Muscle layer of colon (tissue), 2 donors: ENCODE results near the gene IZUMO4.
"Not testable (repeated sequence)": the region's sequence is repeated elsewhere in the genome, so short reads cannot be mapped to it uniquely, and the experiment has no call there.

Experiments used
- H3K27ac ChIP-seq: one replicate; pipeline ENCODE4 v1.7.0; 2013; ENCODE audit warnings: low read depth, mild to moderate bottlenecking, low read length, moderate library complexity
- H3K27me3 ChIP-seq, 2 donors: one replicate each; pipeline ENCODE4 v1.7.0; 2013; ENCODE audit warnings: low read length in 2 of 2, mild to moderate bottlenecking in 2 of 2; ENCODE audit not compliant: insufficient read depth in 2 of 2, control insufficient read depth in 1 of 2
- H3K36me3 ChIP-seq: one replicate; pipeline ENCODE4 v1.7.0; 2013; ENCODE audit warnings: mild to moderate bottlenecking, low read length; ENCODE audit not compliant: insufficient read depth
- H3K4me1 ChIP-seq: one replicate; pipeline ENCODE4 v1.7.0; 2013; ENCODE audit warnings: mild to moderate bottlenecking, low read length; ENCODE audit not compliant: insufficient read depth
- H3K4me3 ChIP-seq, 2 donors: one replicate each; pipeline ENCODE4 v1.7.0; 2013; ENCODE audit warnings: low read length in 2 of 2, low read depth in 1 of 2, mild to moderate bottlenecking in 1 of 2, moderate library complexity in 1 of 2
- H3K9ac ChIP-seq: one replicate; pipeline ENCODE4 v1.7.0; 2013; ENCODE audit warnings: low read length
- H3K9me3 ChIP-seq: one replicate; pipeline ENCODE4 v1.7.0; 2013; ENCODE audit warnings: mild to moderate bottlenecking, low read length
- donor health status: abdominal sarcoma.
- donor health status: Adenocarcinoma of cecum.

Gene IZUMO4

GRCh38 chr19:2089727-2090053 is 7.0 kb upstream of the IZUMO4 start:
- Histone ChIP-seq H3K36me3 (peaks cover 4% of the 10 kb centered on the region), H3K27ac (peak overlapping the region; percentile 72), H3K4me3 (no peak overlapping the region), H3K9me3 (no peaks in the 10 kb centered on the region), H3K4me1 (peaks cover 54% of the 10 kb centered on the region), H3K27me3 (no peaks in the 10 kb centered on the region), H3K9ac (no peak overlapping the region)

GRCh38 chr19:2091926-2092525 is 4.7 kb upstream of the IZUMO4 start:
- Histone ChIP-seq H3K27ac (peak overlapping the region; percentile 89), H3K4me1 (peaks cover 54% of the 10 kb centered on the region)
- not testable (repeated sequence) for H3K4me3 ChIP-seq

GRCh38 chr19:2096034-2096479 is 658 bp upstream of the IZUMO4 start, which contains the start of gene MOB3A:
Gene MOB3A, minus strand, starts transcription at chr19:2096326. Its CDS starts 17,766 bp downstream, at chr19:2078560.
- Histone ChIP-seq H3K36me3 (peaks cover 14% of the 10 kb centered on the region), H3K27me3 (no peaks in the 10 kb centered on the region), H3K9ac (peak within 1 kb of the TSS; percentile 61), H3K27ac (peak within 1 kb of the TSS; percentile 89), H3K9me3 (no peaks in the 10 kb centered on the region), H3K4me3 (peak within 1 kb of the TSS; percentile 81 to 88), H3K4me1 (peaks cover 30% of the 10 kb centered on the region)

More at GRCh38 chr19:2091926-2092525, 4.7 kb upstream of the IZUMO4 start:
- H3K27me3 ChIP-seq, H3K9ac ChIP-seq, H3K9me3 ChIP-seq, H3K36me3 ChIP-seq: not testable (repeated sequence)

DNA sequence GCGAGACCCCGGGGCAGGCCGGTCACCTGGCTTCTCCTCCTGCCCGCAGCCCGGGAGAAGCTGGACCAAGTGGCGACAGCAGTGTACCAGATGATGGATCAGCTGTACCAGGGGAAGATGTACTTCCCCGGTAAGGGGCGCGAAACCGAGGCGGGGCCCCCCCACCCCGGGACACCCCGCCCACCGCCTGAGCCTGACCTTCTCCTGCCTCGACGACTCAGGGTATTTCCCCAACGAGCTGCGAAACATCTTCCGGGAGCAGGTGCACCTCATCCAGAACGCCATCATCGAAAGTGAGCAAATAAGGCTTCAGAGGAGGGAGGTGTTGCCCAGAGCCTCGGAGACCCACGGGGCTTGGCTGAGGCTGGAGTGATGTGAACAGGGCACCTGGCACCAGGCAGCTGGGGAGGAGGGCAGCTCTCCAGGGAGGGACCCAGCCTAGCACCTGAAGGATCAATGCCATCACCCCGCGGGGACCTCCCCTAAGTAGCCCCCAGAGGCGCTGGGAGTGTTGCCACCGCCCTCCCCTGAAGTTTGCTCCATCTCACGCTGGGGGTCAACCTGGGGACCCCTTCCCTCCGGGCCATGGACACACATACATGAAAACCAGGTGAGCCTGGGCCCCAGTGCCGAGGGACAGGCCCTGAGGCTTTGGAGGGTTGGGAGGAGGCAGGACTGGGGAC is 629 bp downstream of the IZUMO4 start:
- H3K27me3 ChIP-seq: no peaks in the 10 kb centered on the region
- peak overlapping the region; percentile 41 to 50 for H3K4me3 ChIP-seq
- no peak overlapping the region for H3K9ac ChIP-seq
- H3K4me1 ChIP-seq: peaks cover 20% of the 10 kb centered on the region
- no peaks in the 10 kb centered on the region for H3K9me3 ChIP-seq
- H3K27ac ChIP-seq: peak overlapping the region; percentile 16
- peaks cover 23% of the 10 kb centered on the region for H3K36me3 ChIP-seq

DNA sequence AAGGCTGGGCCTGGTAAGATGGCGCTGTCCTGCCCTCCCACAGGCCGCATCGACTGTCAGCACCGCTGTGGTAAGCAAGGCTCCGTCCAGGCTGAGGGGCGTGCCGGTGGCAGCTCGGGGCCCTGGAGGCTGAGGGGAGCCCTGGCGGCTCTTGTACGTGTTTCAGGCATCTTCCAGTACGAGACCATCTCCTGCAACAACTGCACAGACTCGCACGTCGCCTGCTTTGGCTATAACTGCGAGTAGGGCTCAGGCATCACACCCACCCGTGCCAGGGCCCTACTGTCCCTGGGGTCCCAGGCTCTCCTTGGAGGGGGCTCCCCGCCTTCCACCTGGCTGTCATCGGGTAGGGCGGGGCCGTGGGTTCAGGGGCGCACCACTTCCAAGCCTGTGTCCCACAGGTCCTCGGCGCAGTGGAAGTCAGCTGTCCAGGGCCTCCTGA is 1.2 kb downstream of the IZUMO4 start:
- Histone ChIP-seq H3K4me1 (peaks cover 15% of the 10 kb centered on the region), H3K36me3 (peaks cover 23% of the 10 kb centered on the region), H3K4me3 (no peak overlapping the region), H3K9ac (no peak overlapping the region), H3K27ac (no peak overlapping the region), H3K9me3 (no peaks in the 10 kb centered on the region), H3K27me3 (no peaks in the 10 kb centered on the region)

DNA sequence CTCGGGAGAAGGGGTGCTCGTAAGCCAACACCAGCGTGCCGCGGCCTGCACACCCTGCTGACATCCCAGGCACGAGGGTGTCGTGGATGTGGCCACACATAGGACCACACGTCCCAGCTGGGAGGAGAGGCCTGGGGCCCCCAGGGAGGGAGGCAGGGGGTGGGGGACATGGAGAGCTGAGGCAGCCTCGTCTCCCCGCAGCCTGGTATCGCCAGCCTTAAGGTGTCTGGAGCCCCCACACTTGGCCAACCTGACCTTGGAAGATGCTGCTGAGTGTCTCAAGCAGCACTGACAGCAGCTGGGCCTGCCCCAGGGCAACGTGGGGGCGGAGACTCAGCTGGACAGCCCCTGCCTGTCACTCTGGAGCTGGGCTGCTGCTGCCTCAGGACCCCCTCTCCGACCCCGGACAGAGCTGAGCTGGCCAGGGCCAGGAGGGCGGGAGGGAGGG is 2.4 kb downstream of the IZUMO4 start:
- Histone ChIP-seq H3K27me3 (no peaks in the 10 kb centered on the region), H3K27ac (no peak overlapping the region), H3K9ac (no peak overlapping the region), H3K9me3 (no peaks in the 10 kb centered on the region), H3K36me3 (peaks cover 25% of the 10 kb centered on the region), H3K4me3 (no peak overlapping the region), H3K4me1 (peaks cover 3% of the 10 kb centered on the region)

DNA sequence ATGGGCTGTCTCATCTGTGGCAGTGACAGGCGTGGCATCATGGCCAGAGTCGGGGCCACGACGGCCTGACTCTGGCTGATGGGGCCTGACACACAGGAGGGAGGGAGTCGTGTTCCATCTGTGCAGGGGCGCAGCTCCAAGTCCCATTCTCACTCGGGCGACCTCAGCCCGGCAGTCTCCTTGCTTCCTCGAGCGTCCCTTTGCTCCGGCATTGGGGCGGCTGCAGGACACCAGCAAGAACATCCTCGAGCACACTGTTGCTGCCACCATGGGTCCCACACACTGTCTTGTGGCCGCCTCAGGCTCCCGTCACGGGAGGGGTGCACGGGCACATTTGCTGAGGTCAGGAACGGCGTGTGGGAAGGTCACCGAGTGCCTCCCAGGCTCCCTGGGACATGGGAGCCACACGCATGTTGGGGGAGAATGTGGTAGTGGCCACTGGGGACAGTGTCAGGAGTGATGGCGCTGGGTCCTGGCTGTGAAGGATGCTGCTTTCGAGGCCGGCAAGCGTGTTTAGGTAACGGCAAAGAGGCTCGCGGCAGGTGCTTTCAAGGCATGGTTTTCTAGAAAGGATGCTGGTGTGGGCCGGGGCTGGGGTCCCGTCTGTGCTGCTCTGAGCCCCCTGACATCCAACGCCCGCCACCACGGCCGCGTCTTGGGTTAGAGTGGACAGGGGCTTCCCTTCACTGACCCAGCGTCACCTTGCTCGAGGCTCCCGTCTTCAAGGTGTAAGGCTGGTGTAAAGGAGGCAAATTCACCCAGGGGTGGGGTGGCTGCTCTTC is 3.4 kb downstream of the IZUMO4 start:
- Histone ChIP-seq H3K27me3 (no peaks in the 10 kb centered on the region), H3K9me3 (no peaks in the 10 kb centered on the region), H3K27ac (no peak overlapping the region), H3K4me3 (no peak overlapping the region), H3K36me3 (peaks cover 36% of the 10 kb centered on the region), H3K9ac (no peak overlapping the region), H3K4me1 (peaks cover 1% of the 10 kb centered on the region)

GRCh38 chr19:2100719-2101061 is 4.0 kb downstream of the IZUMO4 start:
- no peaks in the 10 kb centered on the region for H3K9me3 ChIP-seq
- peaks cover 36% of the 10 kb centered on the region for H3K36me3 ChIP-seq
- no peak overlapping the region for H3K4me3 ChIP-seq
- no peak overlapping the region for H3K27ac ChIP-seq
- no peaks in the 10 kb centered on the region for H3K4me1 ChIP-seq
- H3K27me3 ChIP-seq: no peaks in the 10 kb centered on the region
- no peak overlapping the region for H3K9ac ChIP-seq

DNA sequence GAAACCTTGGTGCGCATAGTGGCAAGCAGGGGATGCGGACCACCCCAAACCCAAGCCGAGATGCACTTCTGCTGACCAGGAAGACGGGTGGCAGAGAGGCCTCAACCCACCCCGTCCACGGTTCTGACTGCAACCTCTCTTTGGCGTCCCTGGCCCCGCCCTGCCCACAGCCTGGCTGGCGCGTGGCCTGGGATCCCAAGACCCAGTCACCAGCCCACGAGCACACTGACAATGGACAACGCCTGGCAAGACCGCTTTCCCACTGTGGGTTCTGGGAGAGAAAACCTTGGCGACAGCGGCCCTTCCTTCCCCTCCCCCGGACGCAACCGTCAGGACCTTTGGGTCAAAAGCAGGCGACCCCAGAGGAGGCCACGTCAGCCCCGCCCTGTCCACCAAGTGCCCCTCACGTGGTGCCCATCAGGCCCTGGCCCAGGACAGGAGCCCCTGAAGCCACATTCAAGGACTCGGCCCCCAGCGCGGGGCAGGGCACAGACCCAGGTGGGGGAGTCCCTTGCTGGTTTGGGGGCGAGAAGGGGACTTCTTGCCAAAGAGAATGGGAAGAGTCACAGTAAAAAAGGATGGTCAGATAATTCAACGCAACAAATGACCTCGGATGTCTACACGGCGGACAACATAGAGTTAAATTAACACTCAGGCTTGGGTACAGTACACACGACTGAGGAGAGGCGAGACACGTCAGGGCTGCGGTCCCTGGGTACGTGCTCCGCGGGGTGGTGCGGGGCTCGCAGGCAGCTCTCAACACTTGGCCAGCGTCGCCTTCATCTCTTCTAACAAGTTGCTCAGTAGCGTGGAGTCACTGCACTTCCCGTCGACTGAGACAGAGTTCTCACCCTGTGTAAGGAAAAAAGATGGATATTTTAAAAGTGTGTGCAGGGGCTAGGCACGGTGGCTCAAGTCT is 5.0 kb downstream of the IZUMO4 start:
- Histone ChIP-seq H3K36me3 (peaks cover 45% of the 10 kb centered on the region), H3K27me3 (no peaks in the 10 kb centered on the region), H3K4me3 (no peak overlapping the region), H3K9me3 (no peaks in the 10 kb centered on the region), H3K27ac (no peak overlapping the region), H3K9ac (no peak overlapping the region), H3K4me1 (no peaks in the 10 kb centered on the region)

- no peaks in the 10 kb centered on the region for H3K27me3 ChIP-seq
- no peaks in the 10 kb centered on the region for H3K9me3 ChIP-seq
- H3K27ac ChIP-seq: no peak overlapping the region
- H3K4me1 ChIP-seq: no peaks in the 10 kb centered on the region
- H3K9ac ChIP-seq: no peak overlapping the region
- H3K36me3 ChIP-seq: peaks cover 52% of the 10 kb centered on the region
- no peak overlapping the region for H3K4me3 ChIP-seq
These were observed 6.5 kb downstream of the IZUMO4 start for GRCh38 chr19:2103045-2103707.
